ENCODE measurements around the gene SIM1. TPM values are rescaled to one million over a fixed set of nuclear protein-coding genes. Genes with fewer than 3 reads are reported as not detected.
"Not testable (repeated sequence)": the region's sequence is repeated elsewhere in the genome, so short reads cannot be mapped to it uniquely, and the experiment has no call there.

Gene SIM1
- total RNA-seq, 2 donors from 2014 or later = not detected

- Mint-ChIP-seq H3K27me3 (no peaks in the 10 kb centered on the region), H3K27ac (no peak overlapping the region), H3K4me1 (no peaks in the 10 kb centered on the region), H3K36me3 (ENCODE audit: low read depth) (no peaks in the 10 kb centered on the region), H3K9me3 (no peaks in the 10 kb centered on the region), H3K4me3 (no peak overlapping the region)
- no peak for ATAC-seq (replicated peaks)
Observed at GRCh38 chr6:100382031-100382430, 82.7 kb downstream of the SIM1 start.

GRCh38 chr6:100381111-100381510, 83.6 kb downstream of the SIM1 start:
- ATAC-seq (replicated peaks) = no peak
- Mint-ChIP-seq H3K9me3 (no peaks in the 10 kb centered on the region), H3K27me3 (no peaks in the 10 kb centered on the region), H3K36me3 (ENCODE audit: low read depth) (no peaks in the 10 kb centered on the region), H3K27ac (no peak overlapping the region), H3K4me3 (no peak overlapping the region), H3K4me1 (no peaks in the 10 kb centered on the region)

- H3K4me1 Mint-ChIP-seq = no peaks in the 10 kb centered on the region
- no peaks in the 10 kb centered on the region for H3K27me3 Mint-ChIP-seq
- ATAC-seq (replicated peaks) = no peak
- no peaks in the 10 kb centered on the region for H3K36me3 Mint-ChIP-seq (ENCODE audit: low read depth)
- no peak overlapping the region for H3K4me3 Mint-ChIP-seq
- no peak overlapping the region for H3K27ac Mint-ChIP-seq
- H3K9me3 Mint-ChIP-seq = no peaks in the 10 kb centered on the region
Observed at GRCh38 chr6:100379386-100379785, 85.3 kb downstream of the SIM1 start.

- H3K27ac Mint-ChIP-seq = no peak overlapping the region
- H3K4me3 Mint-ChIP-seq = no peak overlapping the region
- no peaks in the 10 kb centered on the region for H3K4me1 Mint-ChIP-seq
- no peaks in the 10 kb centered on the region for H3K27me3 Mint-ChIP-seq
- H3K9me3 Mint-ChIP-seq = no peaks in the 10 kb centered on the region
- no peak for ATAC-seq (replicated peaks)
- no peaks in the 10 kb centered on the region for H3K36me3 Mint-ChIP-seq (ENCODE audit: low read depth)
Observed at GRCh38 chr6:100378576-100378975, 86.1 kb downstream of the SIM1 start.

GRCh38 chr6:100376103-100376502, 88.6 kb downstream of the SIM1 start:
- Mint-ChIP-seq H3K36me3 (ENCODE audit: low read depth) (no peaks in the 10 kb centered on the region), H3K27ac (no peak overlapping the region)
- no peak for ATAC-seq (replicated peaks)

GRCh38 chr6:100372326-100373091, 92.2 kb downstream of the SIM1 start:
- Mint-ChIP-seq H3K4me3 (no peak overlapping the region), H3K36me3 (ENCODE audit: low read depth) (no peaks in the 10 kb centered on the region), H3K4me1 (no peaks in the 10 kb centered on the region), H3K27ac (no peak overlapping the region), H3K27me3 (peaks cover 4% of the 10 kb centered on the region), H3K9me3 (no peaks in the 10 kb centered on the region)
- no peak for ATAC-seq (replicated peaks)

More at GRCh38 chr6:100376103-100376502, 88.6 kb downstream of the SIM1 start:
- Mint-ChIP-seq H3K4me1 (no peaks in the 10 kb centered on the region), H3K27me3 (peaks cover 2% of the 10 kb centered on the region), H3K9me3 (no peaks in the 10 kb centered on the region), H3K4me3 (no peak overlapping the region)

GRCh38 chr6:100371591-100371990, 93.1 kb downstream of the SIM1 start:
- no peak for ATAC-seq (replicated peaks)
- Mint-ChIP-seq H3K4me1 (no peaks in the 10 kb centered on the region), H3K9me3 (no peaks in the 10 kb centered on the region), H3K4me3 (no peak overlapping the region), H3K36me3 (ENCODE audit: low read depth) (no peaks in the 10 kb centered on the region), H3K27ac (no peak overlapping the region), H3K27me3 (peaks cover 4% of the 10 kb centered on the region)

- H3K9me3 Mint-ChIP-seq = no peaks in the 10 kb centered on the region
- H3K4me1 Mint-ChIP-seq = no peaks in the 10 kb centered on the region
- H3K36me3 Mint-ChIP-seq (ENCODE audit: low read depth) = no peaks in the 10 kb centered on the region
- H3K4me3 Mint-ChIP-seq = no peak overlapping the region
- no peak overlapping the region for H3K27ac Mint-ChIP-seq
- H3K27me3 Mint-ChIP-seq = peaks cover 4% of the 10 kb centered on the region
- no peak for ATAC-seq (replicated peaks)
Observed at GRCh38 chr6:100370265-100370664, 94.5 kb downstream of the SIM1 start.

- no peak overlapping the region for H3K4me3 Mint-ChIP-seq
- H3K27ac Mint-ChIP-seq = no peak overlapping the region
- no peaks in the 10 kb centered on the region for H3K36me3 Mint-ChIP-seq (ENCODE audit: low read depth)
Observed at GRCh38 chr6:100366419-100366818, 98.3 kb downstream of the SIM1 start.

GRCh38 chr6:100363651-100364050, 101.1 kb downstream of the SIM1 start:
- Mint-ChIP-seq H3K27ac (no peak overlapping the region), H3K36me3 (ENCODE audit: low read depth) (no peaks in the 10 kb centered on the region), H3K27me3 (no peaks in the 10 kb centered on the region), H3K4me1 (no peaks in the 10 kb centered on the region), H3K9me3 (no peaks in the 10 kb centered on the region), H3K4me3 (no peak overlapping the region)
- ATAC-seq (replicated peaks) = no peak

More at GRCh38 chr6:100366419-100366818, 98.3 kb downstream of the SIM1 start:
- no peak for ATAC-seq (replicated peaks)
- Mint-ChIP-seq H3K4me1 (no peaks in the 10 kb centered on the region), H3K27me3 (peaks cover 4% of the 10 kb centered on the region), H3K9me3 (no peaks in the 10 kb centered on the region)

GRCh38 chr6:100354736-100355641, 109.7 kb downstream of the SIM1 start:
- H3K4me3 Mint-ChIP-seq; H3K9me3 Mint-ChIP-seq; H3K36me3 Mint-ChIP-seq (ENCODE audit: low read depth); H3K27ac Mint-ChIP-seq; ATAC-seq (replicated peaks); H3K27me3 Mint-ChIP-seq; H3K4me1 Mint-ChIP-seq: not testable (repeated sequence)

- Mint-ChIP-seq H3K36me3 (ENCODE audit: low read depth) (no peaks in the 10 kb centered on the region), H3K27ac (no peak overlapping the region), H3K27me3 (peaks cover 4% of the 10 kb centered on the region), H3K9me3 (no peaks in the 10 kb centered on the region), H3K4me1 (no peaks in the 10 kb centered on the region), H3K4me3 (no peak overlapping the region)
- no peak for ATAC-seq (replicated peaks)
Observed at GRCh38 chr6:100353276-100354015, 111.3 kb downstream of the SIM1 start.

- Mint-ChIP-seq H3K9me3 (no peaks in the 10 kb centered on the region), H3K27me3 (peaks cover 4% of the 10 kb centered on the region), H3K27ac (no peak overlapping the region), H3K4me1 (no peaks in the 10 kb centered on the region), H3K36me3 (ENCODE audit: low read depth) (no peaks in the 10 kb centered on the region), H3K4me3 (no peak overlapping the region)
- no peak for ATAC-seq (replicated peaks)
Observed at GRCh38 chr6:100350139-100350538, 114.6 kb downstream of the SIM1 start.

- Mint-ChIP-seq H3K4me3 (no peak overlapping the region), H3K27me3 (peaks cover 4% of the 10 kb centered on the region), H3K36me3 (ENCODE audit: low read depth) (no peaks in the 10 kb centered on the region), H3K4me1 (no peaks in the 10 kb centered on the region), H3K27ac (no peak overlapping the region), H3K9me3 (no peaks in the 10 kb centered on the region)
- ATAC-seq (replicated peaks) = no peak
Observed at GRCh38 chr6:100349366-100349765, 115.4 kb downstream of the SIM1 start.

Data from activated T-helper 17 cell treated with anti-CD3 and anti-CD28 coated beads, Interleukin-2, amount 50 U/mL, for 72 hours (primary cell).